H1 (cell line): ENCODE measurements around the gene PGM2L1. TPM values are rescaled to one million over a fixed set of nuclear protein-coding genes. Genes with fewer than 3 reads are reported as not detected.

Experiments
- RAD21 ChIP-seq, 2 experiments: IDR thresholded peaks in 1 of 2; conservative IDR thresholded peaks in 1 of 2; 2 replicates each; pipeline ENCODE4 v1.6.1; 2011; ENCODE audit warnings: low read depth in 2 of 2, low read length in 2 of 2, improper control_type of control experiment in 1 of 2, inconsistent platforms in 1 of 2, mild to moderate bottlenecking in 1 of 2, moderate library complexity in 1 of 2
- ZNF274 ChIP-seq: IDR thresholded peaks from 2 replicates; pipeline ENCODE4 v1.7.0; 2012; ENCODE audit warnings: low read length, borderline replicate concordance; ENCODE audit errors: extremely low read depth
- polyA plus RNA-seq, 7 experiments: library from polyadenylated mRNA; depleted of rRNA in 3 of 7; stranded (reverse) in 5 of 7; unstranded in 2 of 7; fragments of >200 nt in 5 of 7; fragments of 200-250 nt in 2 of 7; gene quantifications; 1 replicate in 5 of 7; 2 replicates in 1 of 7; 4 replicates in 1 of 7; pipeline versions ENCODE4 v1.2.1 to v1.2.3, GENCODE V29; 2011 to 2013; ENCODE audit warnings: missing spikeins in 2 of 7, mixed read lengths in 2 of 7
- total RNA-seq: library from RNA; stranded (reverse); fragmentation: NEBNext Ultra II Directional; extraction: Animal tissue kit (Norgen Biotek cat#: 25700); gene quantifications from 2 replicates; pipeline ENCODE4 v1.2.1, GENCODE V29; 2021
- TF ChIP-seq, protein P1 (sequence below): fragments of 300-600 bp; sonication (generic); IDR thresholded peaks from 2 replicates; pipeline ENCODE4 v1.7.1; 2012; ENCODE audit warnings: low read length, moderate library complexity, mild to moderate bottlenecking, inconsistent platforms; ENCODE audit not compliant: insufficient replicate concordance

The PGM2L1 gene
- total and polyA plus RNA-seq, 2 of the 8 experiments (the other 6 are each of a cell fraction or from before 2014, with no cell fraction given), result 5.0 to 42.7 TPM

DNA sequence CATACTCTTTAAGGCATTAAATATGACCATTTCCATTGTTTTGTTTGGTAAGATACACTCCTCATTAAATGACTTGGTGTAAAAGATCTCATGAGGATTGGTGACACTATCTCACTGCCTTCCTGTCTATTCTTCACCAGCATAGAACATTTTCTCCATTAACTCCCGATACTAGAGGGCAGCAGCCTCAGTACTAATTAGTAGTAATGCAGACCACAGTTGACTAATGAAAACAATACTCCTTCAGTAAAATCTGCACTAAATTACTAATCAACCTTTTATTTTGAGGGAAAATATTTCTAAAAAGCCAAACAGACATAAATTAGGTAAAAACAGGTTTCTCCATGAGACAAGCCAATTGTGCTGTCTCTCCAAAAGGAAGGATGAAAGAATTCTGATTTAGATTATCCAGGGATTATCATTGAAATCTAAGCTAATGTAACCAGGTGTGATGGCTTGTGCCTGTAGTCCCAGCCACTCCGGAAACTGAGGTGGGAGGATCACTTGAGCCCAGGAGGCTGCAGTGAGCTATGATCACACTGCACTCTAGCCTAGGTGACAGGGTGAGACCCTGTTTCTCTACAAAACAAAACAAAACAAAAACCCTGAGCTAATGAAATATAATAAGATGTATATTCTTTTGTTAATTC lies 9.4 kb downstream of the PGM2L1 start (continued):
- TF ChIP-seq, protein P1, sequence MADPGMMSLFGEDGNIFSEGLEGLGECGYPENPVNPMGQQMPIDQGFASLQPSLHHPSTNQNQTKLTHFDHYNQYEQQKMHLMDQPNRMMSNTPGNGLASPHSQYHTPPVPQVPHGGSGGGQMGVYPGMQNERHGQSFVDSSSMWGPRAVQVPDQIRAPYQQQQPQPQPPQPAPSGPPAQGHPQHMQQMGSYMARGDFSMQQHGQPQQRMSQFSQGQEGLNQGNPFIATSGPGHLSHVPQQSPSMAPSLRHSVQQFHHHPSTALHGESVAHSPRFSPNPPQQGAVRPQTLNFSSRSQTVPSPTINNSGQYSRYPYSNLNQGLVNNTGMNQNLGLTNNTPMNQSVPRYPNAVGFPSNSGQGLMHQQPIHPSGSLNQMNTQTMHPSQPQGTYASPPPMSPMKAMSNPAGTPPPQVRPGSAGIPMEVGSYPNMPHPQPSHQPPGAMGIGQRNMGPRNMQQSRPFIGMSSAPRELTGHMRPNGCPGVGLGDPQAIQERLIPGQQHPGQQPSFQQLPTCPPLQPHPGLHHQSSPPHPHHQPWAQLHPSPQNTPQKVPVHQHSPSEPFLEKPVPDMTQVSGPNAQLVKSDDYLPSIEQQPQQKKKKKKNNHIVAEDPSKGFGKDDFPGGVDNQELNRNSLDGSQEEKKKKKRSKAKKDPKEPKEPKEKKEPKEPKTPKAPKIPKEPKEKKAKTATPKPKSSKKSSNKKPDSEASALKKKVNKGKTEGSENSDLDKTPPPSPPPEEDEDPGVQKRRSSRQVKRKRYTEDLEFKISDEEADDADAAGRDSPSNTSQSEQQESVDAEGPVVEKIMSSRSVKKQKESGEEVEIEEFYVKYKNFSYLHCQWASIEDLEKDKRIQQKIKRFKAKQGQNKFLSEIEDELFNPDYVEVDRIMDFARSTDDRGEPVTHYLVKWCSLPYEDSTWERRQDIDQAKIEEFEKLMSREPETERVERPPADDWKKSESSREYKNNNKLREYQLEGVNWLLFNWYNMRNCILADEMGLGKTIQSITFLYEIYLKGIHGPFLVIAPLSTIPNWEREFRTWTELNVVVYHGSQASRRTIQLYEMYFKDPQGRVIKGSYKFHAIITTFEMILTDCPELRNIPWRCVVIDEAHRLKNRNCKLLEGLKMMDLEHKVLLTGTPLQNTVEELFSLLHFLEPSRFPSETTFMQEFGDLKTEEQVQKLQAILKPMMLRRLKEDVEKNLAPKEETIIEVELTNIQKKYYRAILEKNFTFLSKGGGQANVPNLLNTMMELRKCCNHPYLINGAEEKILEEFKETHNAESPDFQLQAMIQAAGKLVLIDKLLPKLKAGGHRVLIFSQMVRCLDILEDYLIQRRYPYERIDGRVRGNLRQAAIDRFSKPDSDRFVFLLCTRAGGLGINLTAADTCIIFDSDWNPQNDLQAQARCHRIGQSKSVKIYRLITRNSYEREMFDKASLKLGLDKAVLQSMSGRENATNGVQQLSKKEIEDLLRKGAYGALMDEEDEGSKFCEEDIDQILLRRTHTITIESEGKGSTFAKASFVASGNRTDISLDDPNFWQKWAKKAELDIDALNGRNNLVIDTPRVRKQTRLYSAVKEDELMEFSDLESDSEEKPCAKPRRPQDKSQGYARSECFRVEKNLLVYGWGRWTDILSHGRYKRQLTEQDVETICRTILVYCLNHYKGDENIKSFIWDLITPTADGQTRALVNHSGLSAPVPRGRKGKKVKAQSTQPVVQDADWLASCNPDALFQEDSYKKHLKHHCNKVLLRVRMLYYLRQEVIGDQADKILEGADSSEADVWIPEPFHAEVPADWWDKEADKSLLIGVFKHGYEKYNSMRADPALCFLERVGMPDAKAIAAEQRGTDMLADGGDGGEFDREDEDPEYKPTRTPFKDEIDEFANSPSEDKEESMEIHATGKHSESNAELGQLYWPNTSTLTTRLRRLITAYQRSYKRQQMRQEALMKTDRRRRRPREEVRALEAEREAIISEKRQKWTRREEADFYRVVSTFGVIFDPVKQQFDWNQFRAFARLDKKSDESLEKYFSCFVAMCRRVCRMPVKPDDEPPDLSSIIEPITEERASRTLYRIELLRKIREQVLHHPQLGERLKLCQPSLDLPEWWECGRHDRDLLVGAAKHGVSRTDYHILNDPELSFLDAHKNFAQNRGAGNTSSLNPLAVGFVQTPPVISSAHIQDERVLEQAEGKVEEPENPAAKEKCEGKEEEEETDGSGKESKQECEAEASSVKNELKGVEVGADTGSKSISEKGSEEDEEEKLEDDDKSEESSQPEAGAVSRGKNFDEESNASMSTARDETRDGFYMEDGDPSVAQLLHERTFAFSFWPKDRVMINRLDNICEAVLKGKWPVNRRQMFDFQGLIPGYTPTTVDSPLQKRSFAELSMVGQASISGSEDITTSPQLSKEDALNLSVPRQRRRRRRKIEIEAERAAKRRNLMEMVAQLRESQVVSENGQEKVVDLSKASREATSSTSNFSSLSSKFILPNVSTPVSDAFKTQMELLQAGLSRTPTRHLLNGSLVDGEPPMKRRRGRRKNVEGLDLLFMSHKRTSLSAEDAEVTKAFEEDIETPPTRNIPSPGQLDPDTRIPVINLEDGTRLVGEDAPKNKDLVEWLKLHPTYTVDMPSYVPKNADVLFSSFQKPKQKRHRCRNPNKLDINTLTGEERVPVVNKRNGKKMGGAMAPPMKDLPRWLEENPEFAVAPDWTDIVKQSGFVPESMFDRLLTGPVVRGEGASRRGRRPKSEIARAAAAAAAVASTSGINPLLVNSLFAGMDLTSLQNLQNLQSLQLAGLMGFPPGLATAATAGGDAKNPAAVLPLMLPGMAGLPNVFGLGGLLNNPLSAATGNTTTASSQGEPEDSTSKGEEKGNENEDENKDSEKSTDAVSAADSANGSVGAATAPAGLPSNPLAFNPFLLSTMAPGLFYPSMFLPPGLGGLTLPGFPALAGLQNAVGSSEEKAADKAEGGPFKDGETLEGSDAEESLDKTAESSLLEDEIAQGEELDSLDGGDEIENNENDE, result peak; percentile 77
- TF ChIP-seq ZNF274 (no peak), RAD21 (IDR thresholded peaks at IDR 0.05 in 1 of 2, conservative IDR thresholded peaks at IDR 0.05 in 1 of 2; ENCODE audit: low read depth in 2 of 2, low read length in 2 of 2) (peak; percentile 53 to 55)
- TF ChIP-seq, all 59 proteins: peak for 3
